Fibroblast of mammary gland (primary cell): ENCODE results near the gene MIPEP.

Experiments
- DNase-seq: peaks from one replicate; pipeline ENCODE4 v3.0.0-alpha.2; 2010; ENCODE audit warnings: low read depth
- H3K4me3 ChIP-seq: 2 replicates; pipeline ENCODE4 v1.5.1; 2011; ENCODE audit warnings: low read depth, mild to moderate bottlenecking, low read length, moderate library complexity; ENCODE audit not compliant: control insufficient read depth
- TF ChIP-seq, protein P1 (sequence below): conservative IDR thresholded peaks from 2 replicates; pipeline ENCODE4 v1.5.1; 2011; ENCODE audit warnings: low read depth, low read length, inconsistent platforms; ENCODE audit not compliant: control insufficient read depth, insufficient read depth

MIPEP gene

DNA sequence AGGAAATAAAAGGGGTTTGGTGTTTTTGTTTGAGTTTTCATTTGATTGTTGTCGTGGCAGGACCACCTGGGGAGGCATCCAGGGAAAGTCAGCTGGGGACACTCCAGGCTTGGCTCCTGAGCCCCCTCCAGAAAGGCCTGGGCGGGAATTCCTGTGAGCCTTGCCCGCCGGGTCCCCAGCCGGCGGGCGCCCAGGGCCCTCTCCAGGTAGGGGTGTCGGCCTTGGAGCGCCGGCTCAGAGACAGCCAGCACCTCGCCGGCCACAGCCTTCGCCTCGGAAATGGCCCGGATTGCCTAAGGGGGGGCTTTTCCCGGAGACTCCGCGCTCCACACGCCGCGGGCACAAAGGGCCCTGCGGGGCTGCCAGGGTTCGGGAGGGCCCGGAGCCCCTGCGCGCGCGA, 194.0 kb downstream of the MIPEP start:
- DNase-seq, result no peak
- TF ChIP-seq, protein P1, sequence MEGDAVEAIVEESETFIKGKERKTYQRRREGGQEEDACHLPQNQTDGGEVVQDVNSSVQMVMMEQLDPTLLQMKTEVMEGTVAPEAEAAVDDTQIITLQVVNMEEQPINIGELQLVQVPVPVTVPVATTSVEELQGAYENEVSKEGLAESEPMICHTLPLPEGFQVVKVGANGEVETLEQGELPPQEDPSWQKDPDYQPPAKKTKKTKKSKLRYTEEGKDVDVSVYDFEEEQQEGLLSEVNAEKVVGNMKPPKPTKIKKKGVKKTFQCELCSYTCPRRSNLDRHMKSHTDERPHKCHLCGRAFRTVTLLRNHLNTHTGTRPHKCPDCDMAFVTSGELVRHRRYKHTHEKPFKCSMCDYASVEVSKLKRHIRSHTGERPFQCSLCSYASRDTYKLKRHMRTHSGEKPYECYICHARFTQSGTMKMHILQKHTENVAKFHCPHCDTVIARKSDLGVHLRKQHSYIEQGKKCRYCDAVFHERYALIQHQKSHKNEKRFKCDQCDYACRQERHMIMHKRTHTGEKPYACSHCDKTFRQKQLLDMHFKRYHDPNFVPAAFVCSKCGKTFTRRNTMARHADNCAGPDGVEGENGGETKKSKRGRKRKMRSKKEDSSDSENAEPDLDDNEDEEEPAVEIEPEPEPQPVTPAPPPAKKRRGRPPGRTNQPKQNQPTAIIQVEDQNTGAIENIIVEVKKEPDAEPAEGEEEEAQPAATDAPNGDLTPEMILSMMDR, result no peak
- H3K4me3 ChIP-seq, result no peak overlapping the region

DNA sequence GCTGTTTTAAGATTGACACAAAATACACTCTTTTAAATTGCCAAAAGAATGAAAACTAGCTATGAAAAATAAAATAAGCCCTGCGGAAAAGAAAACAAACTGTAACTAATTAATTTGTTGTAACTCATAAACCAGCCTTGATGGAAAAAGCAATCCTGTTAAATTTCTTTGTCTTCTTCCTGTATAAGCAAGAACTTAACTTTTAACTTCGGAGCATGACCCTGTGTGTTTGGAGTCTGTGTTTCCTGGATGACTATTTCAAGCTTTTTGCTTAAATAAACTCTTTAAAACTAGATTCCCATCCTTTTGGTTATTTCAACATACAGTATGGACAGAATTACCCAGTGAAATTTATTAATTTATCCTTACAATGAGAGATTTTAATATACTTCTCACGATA, 196.4 kb downstream of the MIPEP start:
- TF ChIP-seq, protein P1, result no peak

DNA sequence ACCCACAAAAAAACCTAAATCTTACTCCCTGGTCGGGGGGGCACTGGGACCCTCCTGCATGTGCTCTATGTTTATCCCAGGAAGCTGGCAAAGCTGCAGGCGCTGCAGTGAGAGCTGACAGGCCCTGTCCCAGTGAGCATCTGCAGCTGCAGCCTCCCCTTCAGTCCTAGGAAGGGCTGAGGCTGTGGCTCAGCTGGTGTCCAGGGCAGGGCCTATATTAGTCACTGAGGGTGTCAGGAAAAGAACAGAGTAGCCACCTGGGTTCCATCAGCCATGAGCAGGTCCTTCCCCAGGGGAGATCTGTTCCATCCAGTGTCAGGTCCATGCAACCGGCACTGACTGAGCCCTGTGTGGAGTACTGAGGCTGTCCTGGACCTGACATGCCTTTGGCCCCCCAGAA, 198.5 kb downstream of the MIPEP start:
- DNase-seq, result no peak
- TF ChIP-seq, protein P1, result no peak
- H3K4me3 ChIP-seq, result no peak overlapping the region

More for the DNA sequence above, 196.4 kb downstream of the MIPEP start:
- H3K4me3 ChIP-seq, result no peak overlapping the region
- DNase-seq, result no peak

DNA sequence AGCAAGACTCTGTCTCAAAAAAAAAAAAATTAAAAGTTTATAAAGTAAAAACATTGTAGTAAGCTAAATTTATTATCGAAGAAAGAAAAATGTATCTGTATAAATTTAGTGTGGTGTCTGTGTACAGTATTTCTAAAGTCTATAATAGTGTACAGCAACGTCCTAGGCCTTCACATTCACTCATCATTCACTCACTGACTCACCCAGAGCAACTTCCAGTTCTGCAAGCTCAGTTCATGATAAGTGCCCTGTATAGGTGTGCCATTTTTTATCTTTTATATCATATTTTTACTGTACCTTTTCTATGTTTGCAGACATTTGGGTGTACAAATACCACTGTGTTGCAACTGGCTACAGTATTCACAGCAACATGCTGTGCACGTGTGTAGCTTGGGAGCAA, 200.9 kb downstream of the MIPEP start:
- H3K4me3 ChIP-seq, result no peak overlapping the region
- TF ChIP-seq, protein P1, result no peak
- DNase-seq, result no peak

GRCh38 chr13:23687614-23688013, 201.6 kb downstream of the MIPEP start:
- DNase-seq, result no peak
- H3K4me3 ChIP-seq, result no peak overlapping the region
- TF ChIP-seq, protein P1, result no peak

GRCh38 chr13:23686948-23687347, 202.3 kb downstream of the MIPEP start:
- TF ChIP-seq, protein P1, result no peak
- H3K4me3 ChIP-seq, result no peak overlapping the region
- DNase-seq, result no peak

GRCh38 chr13:23685416-23685815, 203.8 kb downstream of the MIPEP start:
- TF ChIP-seq, protein P1, result no peak
- H3K4me3 ChIP-seq, result no peak overlapping the region
- DNase-seq, result no peak
